WTC11 (cell line): ENCODE data around the gene NEDD4L. TPM values are rescaled to one million over a fixed set of nuclear protein-coding genes. Genes with fewer than 3 reads are reported as not detected.

Experiments used
- ATAC-seq: fragments of 200-7000 bp; cut with Tn5 transposase; 2 replicates; pipeline ENCODE4 v1.10.0; 2021; ENCODE audit warnings: mild to moderate bottlenecking, moderate library complexity
- CTCF ChIA-PET: fragments of 300-600 bp; sonication (Branson Sonifier 250); formaldehyde crosslinking; loops from one replicate; lab custom pipeline; 2021; ENCODE audit warnings: antibody characterized with exemption; lab: Charles Lee
- POLR2A ChIA-PET: fragments of 350-600 bp; sonication (Branson Sonifier 250); formaldehyde crosslinking; loops from one replicate; lab custom pipeline; 2021; ENCODE audit warnings: antibody characterized with exemption; lab: Charles Lee
- DNase-seq: peaks from one replicate; pipeline ENCODE4 v3.0.0; 2021; ENCODE audit warnings: low spot score
- H3K27ac Mint-ChIP-seq: 2 replicates; pipeline ENCODE4 v1.8.0; 2021; ENCODE audit warnings: mixed read lengths
- H3K27me3 Mint-ChIP-seq: 2 replicates; pipeline ENCODE4 v1.8.0; 2021; ENCODE audit warnings: low read depth, mild to moderate bottlenecking, moderate library complexity, mixed read lengths
- H3K36me3 Mint-ChIP-seq: 2 replicates; pipeline ENCODE4 v1.8.0; 2021; ENCODE audit warnings: mixed read lengths
- H3K4me1 Mint-ChIP-seq: 2 replicates; pipeline ENCODE4 v1.8.0; 2022; ENCODE audit warnings: mixed read lengths
- H3K4me3 Mint-ChIP-seq: 2 replicates; pipeline ENCODE4 v1.8.0; 2021; ENCODE audit warnings: mild to moderate bottlenecking, moderate library complexity, mixed read lengths
- H3K9me3 Mint-ChIP-seq: 2 replicates; pipeline ENCODE4 v1.8.0; 2021; ENCODE audit warnings: mixed read lengths
- AFF4 ChIP-seq: sonication (generic); formaldehyde crosslinking; IDR thresholded peaks from 2 replicates; pipeline ENCODE4 v1.8.1; 2023; ENCODE audit warnings: mild to moderate bottlenecking, missing genetic modification reagents, borderline replicate concordance
- E2F5 ChIP-seq: sonication (generic); formaldehyde crosslinking; IDR thresholded peaks from 2 replicates; pipeline ENCODE4 v1.8.1; 2022; ENCODE audit warnings: mild to moderate bottlenecking, moderate library complexity, missing genetic modification reagents
- FOXP1 ChIP-seq: sonication (generic); formaldehyde crosslinking; IDR thresholded peaks from 2 replicates; pipeline ENCODE4 v1.8.0; 2022; ENCODE audit warnings: missing genetic modification reagents, mild to moderate bottlenecking, moderate library complexity, borderline replicate concordance
- HMGA2 ChIP-seq: fragments of 250-450 bp; sonication (Bioruptor Pico); IDR thresholded peaks from 2 replicates; pipeline ENCODE4 v1.4.0; 2021; ENCODE audit warnings: mild to moderate bottlenecking, moderate library complexity
- JUN ChIP-seq: sonication (generic); formaldehyde crosslinking; IDR thresholded peaks from 2 replicates; pipeline ENCODE4 v1.8.0; 2023; ENCODE audit warnings: mild to moderate bottlenecking, missing genetic modification reagents
- NFATC4 ChIP-seq: fragments of 250-450 bp; sonication (Bioruptor Pico); IDR thresholded peaks from 2 replicates; pipeline ENCODE4 v1.9.0; 2021; ENCODE audit warnings: mild to moderate bottlenecking
- NFYB ChIP-seq: sonication (generic); formaldehyde crosslinking; conservative IDR thresholded peaks from 2 replicates; pipeline ENCODE4 v1.8.0; 2022; ENCODE audit warnings: low read depth, missing genetic modification reagents
- OVOL2 ChIP-seq: fragments of 250-450 bp; sonication (Bioruptor Pico); IDR thresholded peaks from 2 replicates; pipeline ENCODE4 v1.9.0; 2021; ENCODE audit warnings: mild to moderate bottlenecking, borderline replicate concordance
- STAT6 ChIP-seq: sonication (generic); formaldehyde crosslinking; conservative IDR thresholded peaks from 2 replicates; pipeline ENCODE4 v1.8.1; 2023; ENCODE audit warnings: mild to moderate bottlenecking, low read depth, missing genetic modification reagents, moderate library complexity
- TCF7 ChIP-seq: sonication (generic); formaldehyde crosslinking; IDR thresholded peaks from 2 replicates; pipeline ENCODE4 v1.8.0; 2022; ENCODE audit warnings: mild to moderate bottlenecking, low read depth, missing genetic modification reagents, moderate library complexity
- ZMAT4 ChIP-seq: fragments of 250-450 bp; sonication (Bioruptor Pico); IDR thresholded peaks from 2 replicates; pipeline ENCODE4 v1.9.0; 2021; ENCODE audit warnings: mild to moderate bottlenecking
- ZNF396 ChIP-seq: fragments of 250-450 bp; sonication (Bioruptor Pico); IDR thresholded peaks from 2 replicates; pipeline ENCODE4 v1.8.0; 2021; ENCODE audit warnings: mild to moderate bottlenecking, moderate library complexity, borderline replicate concordance
- ZNF416 ChIP-seq: fragments of 250-450 bp; sonication (Bioruptor Pico); IDR thresholded peaks from 2 replicates; pipeline ENCODE4 v1.9.0; 2021; ENCODE audit warnings: mild to moderate bottlenecking, inconsistent platforms
- total RNA-seq: library from RNA; stranded (reverse); gene quantifications from 3 replicates; pipeline ENCODE4 v1.2.3, GENCODE V29; 2021
- TF ChIP-seq, protein P1 (sequence below): fragments of 200-600 bp; IDR thresholded peaks from 2 replicates; pipeline ENCODE4 v1.8.0; 2022; ENCODE audit warnings: antibody characterized with exemption
- TF ChIP-seq, protein P2 (sequence below): fragments of 250-450 bp; sonication (Bioruptor Pico); IDR thresholded peaks from 2 replicates; pipeline ENCODE4 v1.8.0; 2021; ENCODE audit warnings: mild to moderate bottlenecking
- TF ChIP-seq, protein P3 (sequence below): sonication (generic); formaldehyde crosslinking; IDR thresholded peaks from 2 replicates; pipeline ENCODE4 v1.8.0; 2022; ENCODE audit warnings: missing genetic modification reagents
- TF ChIP-seq, protein P4 (sequence below): fragments of 250-450 bp; sonication (Bioruptor Pico); IDR thresholded peaks from 2 replicates; pipeline ENCODE4 v1.9.0; 2021; ENCODE audit warnings: moderate library complexity, mild to moderate bottlenecking, inconsistent platforms, borderline replicate concordance

NEDD4L gene
- total RNA-seq, 1 experiment from 2014 or later, result 88.0 TPM

- TF ChIP-seq NFYB (CRISPR knock-in tag) (no peak), ZNF416 (CRISPR knock-in tag) (no peak), FOXP1 (CRISPR knock-in tag) (no peak), JUN (CRISPR knock-in tag) (no peak), HMGA2 (CRISPR knock-in tag) (no peak), NFATC4 (CRISPR knock-in tag) (no peak), STAT6 (CRISPR knock-in tag) (no peak), ZMAT4 (CRISPR knock-in tag) (no peak), OVOL2 (no peak), AFF4 (CRISPR knock-in tag) (no peak), TCF7 (CRISPR knock-in tag) (no peak), ZNF396 (CRISPR knock-in tag) (no peak), E2F5 (CRISPR knock-in tag) (no peak)
- TF ChIP-seq, protein P1, sequence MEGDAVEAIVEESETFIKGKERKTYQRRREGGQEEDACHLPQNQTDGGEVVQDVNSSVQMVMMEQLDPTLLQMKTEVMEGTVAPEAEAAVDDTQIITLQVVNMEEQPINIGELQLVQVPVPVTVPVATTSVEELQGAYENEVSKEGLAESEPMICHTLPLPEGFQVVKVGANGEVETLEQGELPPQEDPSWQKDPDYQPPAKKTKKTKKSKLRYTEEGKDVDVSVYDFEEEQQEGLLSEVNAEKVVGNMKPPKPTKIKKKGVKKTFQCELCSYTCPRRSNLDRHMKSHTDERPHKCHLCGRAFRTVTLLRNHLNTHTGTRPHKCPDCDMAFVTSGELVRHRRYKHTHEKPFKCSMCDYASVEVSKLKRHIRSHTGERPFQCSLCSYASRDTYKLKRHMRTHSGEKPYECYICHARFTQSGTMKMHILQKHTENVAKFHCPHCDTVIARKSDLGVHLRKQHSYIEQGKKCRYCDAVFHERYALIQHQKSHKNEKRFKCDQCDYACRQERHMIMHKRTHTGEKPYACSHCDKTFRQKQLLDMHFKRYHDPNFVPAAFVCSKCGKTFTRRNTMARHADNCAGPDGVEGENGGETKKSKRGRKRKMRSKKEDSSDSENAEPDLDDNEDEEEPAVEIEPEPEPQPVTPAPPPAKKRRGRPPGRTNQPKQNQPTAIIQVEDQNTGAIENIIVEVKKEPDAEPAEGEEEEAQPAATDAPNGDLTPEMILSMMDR, result no peak
- TF ChIP-seq, protein P2, sequence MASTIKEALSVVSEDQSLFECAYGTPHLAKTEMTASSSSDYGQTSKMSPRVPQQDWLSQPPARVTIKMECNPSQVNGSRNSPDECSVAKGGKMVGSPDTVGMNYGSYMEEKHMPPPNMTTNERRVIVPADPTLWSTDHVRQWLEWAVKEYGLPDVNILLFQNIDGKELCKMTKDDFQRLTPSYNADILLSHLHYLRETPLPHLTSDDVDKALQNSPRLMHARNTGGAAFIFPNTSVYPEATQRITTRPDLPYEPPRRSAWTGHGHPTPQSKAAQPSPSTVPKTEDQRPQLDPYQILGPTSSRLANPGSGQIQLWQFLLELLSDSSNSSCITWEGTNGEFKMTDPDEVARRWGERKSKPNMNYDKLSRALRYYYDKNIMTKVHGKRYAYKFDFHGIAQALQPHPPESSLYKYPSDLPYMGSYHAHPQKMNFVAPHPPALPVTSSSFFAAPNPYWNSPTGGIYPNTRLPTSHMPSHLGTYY (CRISPR knock-in tag), result no peak
- TF ChIP-seq, protein P3, sequence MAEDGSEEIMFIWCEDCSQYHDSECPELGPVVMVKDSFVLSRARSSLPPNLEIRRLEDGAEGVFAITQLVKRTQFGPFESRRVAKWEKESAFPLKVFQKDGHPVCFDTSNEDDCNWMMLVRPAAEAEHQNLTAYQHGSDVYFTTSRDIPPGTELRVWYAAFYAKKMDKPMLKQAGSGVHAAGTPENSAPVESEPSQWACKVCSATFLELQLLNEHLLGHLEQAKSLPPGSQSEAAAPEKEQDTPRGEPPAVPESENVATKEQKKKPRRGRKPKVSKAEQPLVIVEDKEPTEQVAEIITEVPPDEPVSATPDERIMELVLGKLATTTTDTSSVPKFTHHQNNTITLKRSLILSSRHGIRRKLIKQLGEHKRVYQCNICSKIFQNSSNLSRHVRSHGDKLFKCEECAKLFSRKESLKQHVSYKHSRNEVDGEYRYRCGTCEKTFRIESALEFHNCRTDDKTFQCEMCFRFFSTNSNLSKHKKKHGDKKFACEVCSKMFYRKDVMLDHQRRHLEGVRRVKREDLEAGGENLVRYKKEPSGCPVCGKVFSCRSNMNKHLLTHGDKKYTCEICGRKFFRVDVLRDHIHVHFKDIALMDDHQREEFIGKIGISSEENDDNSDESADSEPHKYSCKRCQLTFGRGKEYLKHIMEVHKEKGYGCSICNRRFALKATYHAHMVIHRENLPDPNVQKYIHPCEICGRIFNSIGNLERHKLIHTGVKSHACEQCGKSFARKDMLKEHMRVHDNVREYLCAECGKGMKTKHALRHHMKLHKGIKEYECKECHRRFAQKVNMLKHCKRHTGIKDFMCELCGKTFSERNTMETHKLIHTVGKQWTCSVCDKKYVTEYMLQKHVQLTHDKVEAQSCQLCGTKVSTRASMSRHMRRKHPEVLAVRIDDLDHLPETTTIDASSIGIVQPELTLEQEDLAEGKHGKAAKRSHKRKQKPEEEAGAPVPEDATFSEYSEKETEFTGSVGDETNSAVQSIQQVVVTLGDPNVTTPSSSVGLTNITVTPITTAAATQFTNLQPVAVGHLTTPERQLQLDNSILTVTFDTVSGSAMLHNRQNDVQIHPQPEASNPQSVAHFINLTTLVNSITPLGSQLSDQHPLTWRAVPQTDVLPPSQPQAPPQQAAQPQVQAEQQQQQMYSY (CRISPR knock-in tag), result no peak
- TF ChIP-seq, protein P4, sequence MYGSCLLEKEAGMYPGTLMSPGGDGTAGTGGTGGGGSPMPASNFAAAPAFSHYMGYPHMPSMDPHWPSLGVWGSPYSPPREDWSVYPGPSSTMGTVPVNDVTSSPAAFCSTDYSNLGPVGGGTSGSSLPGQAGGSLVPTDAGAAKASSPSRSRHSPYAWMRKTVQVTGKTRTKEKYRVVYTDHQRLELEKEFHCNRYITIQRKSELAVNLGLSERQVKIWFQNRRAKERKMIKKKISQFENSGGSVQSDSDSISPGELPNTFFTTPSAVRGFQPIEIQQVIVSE (CRISPR knock-in tag), result no peak
- DNase-seq (no peak), ATAC-seq (peak; percentile 70)
- Mint-ChIP-seq H3K9me3 (peaks cover 27% of the 10 kb centered on the region), H3K4me3 (no peak overlapping the region), H3K36me3 (peaks cover 35% of the 10 kb centered on the region), H3K27me3 (no peaks in the 10 kb centered on the region), H3K4me1 (peaks cover 48% of the 10 kb centered on the region), H3K27ac (peak overlapping the region; percentile 92)
- POLR2A ChIA-PET, result no interaction called here
- CTCF ChIA-PET, result interaction anchor here (0.7 to 1.0 kb wide), 2 partner anchors 37 to 44 kb away, joined by 3 read pairs; partner anchors contain the start of gene NEDD4L
Observed at GRCh38 chr18:58087928-58088690, 44.1 kb downstream of the NEDD4L start.
